LoVo (cell line): ENCODE measurements around the gene SSH3.

Experiments
- DNase-seq: peaks from one replicate; pipeline ENCODE4 v3.0.0-alpha.2; 2016; ENCODE audit warnings: low spot score

SSH3 gene

GRCh38 chr11:67268081-67268961 lies 35.0 kb upstream of the SSH3 start:
- no peak for DNase-seq

- DNase-seq: no peak
Measured at GRCh38 chr11:67268962-67269268, 34.4 kb upstream of the SSH3 start.

GRCh38 chr11:67269401-67270255 lies 33.7 kb upstream of the SSH3 start:
- no peak for DNase-seq

- no peak for DNase-seq
Measured at GRCh38 chr11:67270256-67271204, 32.8 kb upstream of the SSH3 start.

GRCh38 chr11:67271205-67271540 lies 32.2 kb upstream of the SSH3 start:
- DNase-seq: no peak

- no peak for DNase-seq
Measured at GRCh38 chr11:67271541-67272284, 31.6 kb upstream of the SSH3 start.

- DNase-seq: no peak
Measured at GRCh38 chr11:67272327-67273259, 30.7 kb upstream of the SSH3 start.

GRCh38 chr11:67273260-67273990 lies 29.9 kb upstream of the SSH3 start:
- DNase-seq: no peak

GRCh38 chr11:67274768-67275605 lies 28.3 kb upstream of the SSH3 start:
- no peak for DNase-seq

GRCh38 chr11:67275606-67276409 lies 27.5 kb upstream of the SSH3 start:
- DNase-seq: no peak

- no peak for DNase-seq
Measured at GRCh38 chr11:67276781-67277230, 26.5 kb upstream of the SSH3 start.

GRCh38 chr11:67277231-67277961 lies 25.9 kb upstream of the SSH3 start:
- DNase-seq: no peak

- DNase-seq: no peak
Measured at GRCh38 chr11:67278135-67278938, 25.0 kb upstream of the SSH3 start.

GRCh38 chr11:67278939-67279588 lies 24.3 kb upstream of the SSH3 start:
- no peak for DNase-seq

- no peak for DNase-seq
Measured at GRCh38 chr11:67279589-67280340, 23.6 kb upstream of the SSH3 start.
